ENCODE results near the gene GJA9. TPM values are rescaled to one million over a fixed set of nuclear protein-coding genes. Genes with fewer than 3 reads are reported as not detected.
A peak's percentile ranks its signal among the peaks of the same experiment; 100 is the strongest.

The GJA9 gene
- total RNA-seq, 1 experiment from 2014 or later: not detected

GRCh38 chr1:38826262-38826661, 55.1 kb downstream of the GJA9 start:
- no peaks in the 10 kb centered on the region for H3K9me2 ChIP-seq (replicated peaks; ENCODE audit: low read length)
- H3K4me3 ChIP-seq (ENCODE audit: low read length): no peak overlapping the region
- no peak overlapping the region for H3K4me2 ChIP-seq (ENCODE audit: low read length)
- H2AFZ ChIP-seq (ENCODE audit: low read length): no peak overlapping the region
- H3K27me3 ChIP-seq (ENCODE audit: low read length): peaks cover 68% of the 10 kb centered on the region
- H3F3A ChIP-seq (ENCODE audit: low read length, unreplicated experiment): no peaks in the 10 kb centered on the region
- intact Hi-C loops (cut with micrococcal nuclease): no loop called here
- BruUV-seq (replicated peaks): no TSS peak
- H3K9me3 ChIP-seq (ENCODE audit: low read length): no peaks in the 10 kb centered on the region
- H3K27ac ChIP-seq (ENCODE audit: low read length): no peak overlapping the region
- no peaks in the 10 kb centered on the region for H4K20me1 ChIP-seq (ENCODE audit: low read length)
- DNase-seq (no peak), ATAC-seq (0 out of 2 replicates have a peak, but pooled peaks have one; percentile 24)
- TF ChIP-seq EZH2 (IDR thresholded peaks at IDR 0.05; ENCODE audit: low read length, unreplicated experiment) (no peak), CTCF (conservative IDR thresholded peaks at IDR 0.05; ENCODE audit: low read depth, low read length) (no peak), EZH2phosphoT487 (IDR thresholded peaks at IDR 0.05; ENCODE audit: borderline replicate concordance, low read length) (no peak)
- H3K79me2 ChIP-seq (ENCODE audit: low read length): no peaks in the 10 kb centered on the region
- no peaks in the 10 kb centered on the region for H3K36me3 ChIP-seq (ENCODE audit: low read depth, low read length)
- ChIA-PET CTCF (interaction anchor here (0.6 kb wide), 1 partner anchor 458 kb away, joined by 5 read pairs; no protein-coding TSS in a partner anchor), POLR2A (ENCODE audit: unreplicated experiment) (no interaction called here)
- H3K4me1 ChIP-seq (ENCODE audit: insufficient read depth, low read length): no peaks in the 10 kb centered on the region
- H3K9ac ChIP-seq (ENCODE audit: low read length): no peak overlapping the region

Other genes with a start within 250 kb of the GJA9 start
- 7.0 and 10.0 TPM in 2 replicates for gene RRAGC, start 21.8 kb downstream of the GJA9 start, total RNA-seq (2014; rRNA removed)
- 16.8 and 20.3 TPM in 2 replicates for gene MYCBP, start 8.2 kb downstream of the GJA9 start, total RNA-seq (2014; rRNA removed)
- 3.6 and 10.0 TPM in 2 replicates for gene RHBDL2, start 60.2 kb upstream of the GJA9 start, total RNA-seq (2014; rRNA removed)
- 58.6 and 77.3 TPM in 2 replicates for gene AKIRIN1, start 109.7 kb upstream of the GJA9 start, total RNA-seq (2014; rRNA removed)
- gene NDUFS5, start 144.8 kb upstream of the GJA9 start, total RNA-seq (2014; rRNA removed): 760 and 864 TPM in 2 replicates